HG03280 (cell line): ENCODE measurements around the gene TAPBP.
A peak's percentile ranks its signal among the peaks of the same experiment; 100 is the strongest.
"Not testable (repeated sequence)": the region's sequence is repeated elsewhere in the genome, so short reads cannot be mapped to it uniquely, and the experiment has no call there.

Experiments
- ATAC-seq: cut with Tn5 transposase; IDR thresholded peaks from one replicate; pipeline ENCODE4 v1.9.1; 2021; ENCODE audit warnings: mild to moderate bottlenecking, moderate library complexity; ENCODE audit not compliant: unreplicated experiment

Gene TAPBP

GRCh38 chr6:33297956-33298772, 15.7 kb downstream of the TAPBP start:
- no peak for ATAC-seq

- no peak for ATAC-seq
Measured at GRCh38 chr6:33297406-33297955, 16.4 kb downstream of the TAPBP start.

- ATAC-seq, result no peak
Measured at GRCh38 chr6:33296797-33297405, 17.0 kb downstream of the TAPBP start.

- no peak for ATAC-seq
Measured at GRCh38 chr6:33295621-33296369, 18.1 kb downstream of the TAPBP start.

- no peak for ATAC-seq
Measured at GRCh38 chr6:33294086-33294823, 19.6 kb downstream of the TAPBP start.

GRCh38 chr6:33292996-33293682, 20.7 kb downstream of the TAPBP start:
- no peak for ATAC-seq

- ATAC-seq, result no peak
Measured at GRCh38 chr6:33290459-33290858, 23.4 kb downstream of the TAPBP start.

- ATAC-seq, result no peak
Measured at GRCh38 chr6:33289784-33290315, 24.0 kb downstream of the TAPBP start.

- ATAC-seq, result peak; percentile 87
Measured at GRCh38 chr6:33288921-33289783, 24.7 kb downstream of the TAPBP start, which contains the start of the genes PFDN6 and WDR46. TSS of gene PFDN6 (plus strand) at chr6:33289601. CDS start at chr6:33289857, 256 bp downstream. TSS of gene WDR46 (minus strand) at chr6:33289239. CDS start at chr6:33289170, 69 bp downstream.

- no peak for ATAC-seq
Measured at GRCh38 chr6:33288141-33288920, 25.5 kb downstream of the TAPBP start.

GRCh38 chr6:33286946-33287914, 26.6 kb downstream of the TAPBP start:
- no peak for ATAC-seq

GRCh38 chr6:33285214-33285613, 28.7 kb downstream of the TAPBP start:
- ATAC-seq, result not testable (repeated sequence)

- no peak for ATAC-seq
Measured at GRCh38 chr6:33280539-33280938, 33.3 kb downstream of the TAPBP start.

- ATAC-seq, result no peak
Measured at GRCh38 chr6:33279971-33280511, 33.8 kb downstream of the TAPBP start.

- no peak for ATAC-seq
Measured at GRCh38 chr6:33279257-33279695, 34.6 kb downstream of the TAPBP start.

- no peak for ATAC-seq
Measured at GRCh38 chr6:33278810-33279209, 35.1 kb downstream of the TAPBP start.

GRCh38 chr6:33278392-33278741, 35.5 kb downstream of the TAPBP start:
- no peak for ATAC-seq
